HL-60 (cell line): ENCODE results near the gene PAAF1.

Experiments
- GABPA ChIP-seq: IDR thresholded peaks from 2 replicates; pipeline ENCODE4 v1.6.1; 2012; ENCODE audit warnings: low read depth
- POLR2AphosphoS5 ChIP-seq: IDR thresholded peaks from 2 replicates; pipeline ENCODE4 v1.6.1; 2012; ENCODE audit warnings: low read depth
- TF ChIP-seq, protein P1 (sequence below): IDR thresholded peaks from one replicate; pipeline ENCODE4 v1.5.1; 2011; ENCODE audit warnings: low read length, control low read depth, inconsistent platforms; ENCODE audit not compliant: insufficient read depth
- TF ChIP-seq, protein P2 (sequence below): IDR thresholded peaks from 2 replicates; pipeline ENCODE4 v1.6.1; 2012; ENCODE audit warnings: low read depth; ENCODE audit not compliant: insufficient replicate concordance

DNA sequence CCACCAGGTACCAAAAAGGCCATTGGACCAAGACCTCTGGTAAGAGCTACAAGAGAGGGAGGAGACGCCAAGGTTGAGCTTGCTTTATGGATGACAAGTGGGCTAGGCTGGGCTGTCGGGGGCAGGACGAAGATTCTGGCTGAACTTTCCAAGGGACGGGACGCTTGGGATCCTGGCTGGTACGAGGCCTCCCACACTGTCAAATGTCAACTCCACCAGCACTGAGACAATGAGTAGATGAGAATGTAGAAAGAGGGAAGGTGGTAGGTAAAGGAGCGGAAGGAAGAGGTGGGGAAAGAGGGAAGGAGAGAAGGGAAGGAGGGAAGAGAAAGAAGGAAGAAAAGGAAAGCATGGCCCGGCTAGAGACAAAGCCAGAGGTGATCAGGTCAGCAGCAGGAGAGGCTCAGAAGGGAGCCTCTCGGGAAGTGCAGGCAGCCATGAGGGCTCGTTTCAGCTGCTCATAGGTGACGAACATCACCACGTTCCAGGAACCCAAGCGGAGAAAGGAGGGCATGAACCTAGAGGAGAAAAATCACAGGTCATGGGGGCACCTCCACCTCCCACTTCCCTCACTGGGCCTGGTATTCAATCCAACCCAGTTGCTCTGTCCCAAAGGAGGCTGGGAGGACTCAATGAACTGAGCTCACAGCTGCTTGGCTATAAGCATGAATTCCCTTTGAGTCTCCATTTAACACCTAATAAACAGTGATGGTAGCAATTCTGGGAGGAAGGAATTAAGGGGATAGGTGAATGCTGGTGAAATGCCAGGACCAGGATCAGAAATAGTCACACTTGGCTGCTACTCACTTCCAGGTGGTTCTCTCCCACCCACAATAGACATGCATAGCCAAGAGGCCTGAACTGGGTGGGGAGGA, 98.0 kb downstream of the PAAF1 start:
- TF ChIP-seq, protein P1, sequence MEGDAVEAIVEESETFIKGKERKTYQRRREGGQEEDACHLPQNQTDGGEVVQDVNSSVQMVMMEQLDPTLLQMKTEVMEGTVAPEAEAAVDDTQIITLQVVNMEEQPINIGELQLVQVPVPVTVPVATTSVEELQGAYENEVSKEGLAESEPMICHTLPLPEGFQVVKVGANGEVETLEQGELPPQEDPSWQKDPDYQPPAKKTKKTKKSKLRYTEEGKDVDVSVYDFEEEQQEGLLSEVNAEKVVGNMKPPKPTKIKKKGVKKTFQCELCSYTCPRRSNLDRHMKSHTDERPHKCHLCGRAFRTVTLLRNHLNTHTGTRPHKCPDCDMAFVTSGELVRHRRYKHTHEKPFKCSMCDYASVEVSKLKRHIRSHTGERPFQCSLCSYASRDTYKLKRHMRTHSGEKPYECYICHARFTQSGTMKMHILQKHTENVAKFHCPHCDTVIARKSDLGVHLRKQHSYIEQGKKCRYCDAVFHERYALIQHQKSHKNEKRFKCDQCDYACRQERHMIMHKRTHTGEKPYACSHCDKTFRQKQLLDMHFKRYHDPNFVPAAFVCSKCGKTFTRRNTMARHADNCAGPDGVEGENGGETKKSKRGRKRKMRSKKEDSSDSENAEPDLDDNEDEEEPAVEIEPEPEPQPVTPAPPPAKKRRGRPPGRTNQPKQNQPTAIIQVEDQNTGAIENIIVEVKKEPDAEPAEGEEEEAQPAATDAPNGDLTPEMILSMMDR: no peak
- TF ChIP-seq POLR2AphosphoS5 (no peak; the same call in 1 of the 2 replicates), GABPA (no peak)
- TF ChIP-seq, protein P2, sequence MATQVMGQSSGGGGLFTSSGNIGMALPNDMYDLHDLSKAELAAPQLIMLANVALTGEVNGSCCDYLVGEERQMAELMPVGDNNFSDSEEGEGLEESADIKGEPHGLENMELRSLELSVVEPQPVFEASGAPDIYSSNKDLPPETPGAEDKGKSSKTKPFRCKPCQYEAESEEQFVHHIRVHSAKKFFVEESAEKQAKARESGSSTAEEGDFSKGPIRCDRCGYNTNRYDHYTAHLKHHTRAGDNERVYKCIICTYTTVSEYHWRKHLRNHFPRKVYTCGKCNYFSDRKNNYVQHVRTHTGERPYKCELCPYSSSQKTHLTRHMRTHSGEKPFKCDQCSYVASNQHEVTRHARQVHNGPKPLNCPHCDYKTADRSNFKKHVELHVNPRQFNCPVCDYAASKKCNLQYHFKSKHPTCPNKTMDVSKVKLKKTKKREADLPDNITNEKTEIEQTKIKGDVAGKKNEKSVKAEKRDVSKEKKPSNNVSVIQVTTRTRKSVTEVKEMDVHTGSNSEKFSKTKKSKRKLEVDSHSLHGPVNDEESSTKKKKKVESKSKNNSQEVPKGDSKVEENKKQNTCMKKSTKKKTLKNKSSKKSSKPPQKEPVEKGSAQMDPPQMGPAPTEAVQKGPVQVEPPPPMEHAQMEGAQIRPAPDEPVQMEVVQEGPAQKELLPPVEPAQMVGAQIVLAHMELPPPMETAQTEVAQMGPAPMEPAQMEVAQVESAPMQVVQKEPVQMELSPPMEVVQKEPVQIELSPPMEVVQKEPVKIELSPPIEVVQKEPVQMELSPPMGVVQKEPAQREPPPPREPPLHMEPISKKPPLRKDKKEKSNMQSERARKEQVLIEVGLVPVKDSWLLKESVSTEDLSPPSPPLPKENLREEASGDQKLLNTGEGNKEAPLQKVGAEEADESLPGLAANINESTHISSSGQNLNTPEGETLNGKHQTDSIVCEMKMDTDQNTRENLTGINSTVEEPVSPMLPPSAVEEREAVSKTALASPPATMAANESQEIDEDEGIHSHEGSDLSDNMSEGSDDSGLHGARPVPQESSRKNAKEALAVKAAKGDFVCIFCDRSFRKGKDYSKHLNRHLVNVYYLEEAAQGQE: no peak
